Measurements from ENCODE around the gene GRAMD1B. TPM values are rescaled to one million over a fixed set of nuclear protein-coding genes. Genes with fewer than 3 reads are reported as not detected.

The GRAMD1B gene
- total RNA-seq, 2 experiments from 2014 or later, result 36.8 to 39.0 TPM

DNA sequence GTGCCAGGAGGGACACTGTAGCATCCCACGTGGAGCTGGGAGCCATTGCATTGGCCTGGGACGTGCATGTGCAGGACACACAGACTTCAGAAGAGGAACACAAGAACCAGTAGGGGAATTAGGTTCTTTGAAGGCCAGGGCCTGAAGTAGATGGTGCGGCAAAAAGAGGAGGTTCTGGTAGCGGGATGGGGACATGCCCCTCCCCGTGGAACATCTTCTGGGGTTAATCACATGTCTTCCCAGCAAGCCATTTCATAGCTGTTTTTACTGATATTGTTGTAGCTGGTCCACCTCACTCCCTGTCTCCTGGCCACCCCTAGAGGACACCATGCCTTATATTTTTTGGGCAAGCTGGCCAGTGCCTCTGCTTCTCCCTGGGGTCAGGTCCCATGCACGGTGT lies 150.1 kb downstream of the GRAMD1B start:
- no peak overlapping the region for H3K27ac Mint-ChIP-seq
- H3K9me3 Mint-ChIP-seq, result no peaks in the 10 kb centered on the region
- CTCF ChIA-PET, result interaction anchor here (0.6 to 2.1 kb wide), 33 partner anchors 8 to 784 kb away, joined by 3 to 20 read pairs (median 4); no protein-coding TSS in a partner anchor
- H3K27me3 Mint-ChIP-seq, result no peaks in the 10 kb centered on the region
- H3K4me3 Mint-ChIP-seq, result no peak overlapping the region
- POLR2A ChIA-PET, result interaction anchor here (0.5 kb wide), 1 partner anchor 317 kb away, joined by 3 read pairs; no protein-coding TSS in a partner anchor
- peaks cover 12% of the 10 kb centered on the region for H3K4me1 Mint-ChIP-seq (ENCODE audit: low read depth)
- no peak for DNase-seq
- no peaks in the 10 kb centered on the region for H3K36me3 Mint-ChIP-seq
- intact Hi-C loops (cut with micrococcal nuclease), result loop anchor here (1.0 kb wide), 1 partner anchor 127 kb away; no protein-coding TSS in a partner anchor

DNA sequence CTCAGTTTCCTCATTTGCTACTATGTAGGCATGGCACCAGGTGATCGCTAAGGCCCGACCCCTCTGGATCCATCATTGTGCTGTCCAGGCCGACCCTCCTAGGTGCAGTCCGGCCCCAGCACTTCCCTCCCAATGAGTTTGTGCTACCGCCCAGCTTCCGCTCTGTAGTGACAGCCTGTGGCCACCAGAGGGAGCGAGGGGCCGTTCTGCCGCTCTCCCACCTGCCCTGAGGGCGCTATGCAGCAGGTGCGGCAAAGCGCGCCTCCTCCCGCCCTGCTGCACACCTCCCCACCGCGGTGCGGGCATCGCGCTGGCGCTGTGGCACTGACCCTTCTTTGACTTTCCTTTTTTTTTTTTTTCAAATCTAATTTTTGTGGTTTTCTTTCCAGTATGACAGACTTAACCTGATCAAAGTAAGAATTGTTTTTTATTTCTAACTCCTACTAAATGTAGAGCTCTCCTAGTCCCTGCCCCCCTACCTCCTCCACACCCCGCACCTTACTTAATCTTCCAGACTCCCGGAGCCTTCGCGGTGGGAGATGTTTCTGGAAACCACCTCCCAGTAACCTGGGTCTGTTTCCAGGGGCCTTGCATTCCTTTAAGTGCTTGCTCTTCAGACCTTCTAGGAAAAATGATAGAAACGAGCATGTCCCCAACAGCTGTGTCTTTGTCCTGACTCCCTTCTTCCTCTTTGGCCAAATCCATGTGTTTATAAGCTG lies 150.6 kb downstream of the GRAMD1B start:
- CTCF ChIA-PET, result interaction anchor here (0.6 to 2.1 kb wide), 36 partner anchors 9 to 784 kb away, joined by 3 to 20 read pairs (median 4); no protein-coding TSS in a partner anchor
- Mint-ChIP-seq H3K9me3 (no peaks in the 10 kb centered on the region), H3K4me3 (no peak overlapping the region), H3K36me3 (no peaks in the 10 kb centered on the region), H3K27ac (no peak overlapping the region), H3K4me1 (ENCODE audit: low read depth) (peaks cover 12% of the 10 kb centered on the region), H3K27me3 (no peaks in the 10 kb centered on the region)
- intact Hi-C loops (cut with micrococcal nuclease), result loop anchor here (1.0 kb wide), 1 partner anchor 127 kb away; no protein-coding TSS in a partner anchor
- POLR2A ChIA-PET, result interaction anchor here (0.5 kb wide), 1 partner anchor 317 kb away, joined by 3 read pairs; no protein-coding TSS in a partner anchor
- DNase-seq, result peak; percentile 79

DNA sequence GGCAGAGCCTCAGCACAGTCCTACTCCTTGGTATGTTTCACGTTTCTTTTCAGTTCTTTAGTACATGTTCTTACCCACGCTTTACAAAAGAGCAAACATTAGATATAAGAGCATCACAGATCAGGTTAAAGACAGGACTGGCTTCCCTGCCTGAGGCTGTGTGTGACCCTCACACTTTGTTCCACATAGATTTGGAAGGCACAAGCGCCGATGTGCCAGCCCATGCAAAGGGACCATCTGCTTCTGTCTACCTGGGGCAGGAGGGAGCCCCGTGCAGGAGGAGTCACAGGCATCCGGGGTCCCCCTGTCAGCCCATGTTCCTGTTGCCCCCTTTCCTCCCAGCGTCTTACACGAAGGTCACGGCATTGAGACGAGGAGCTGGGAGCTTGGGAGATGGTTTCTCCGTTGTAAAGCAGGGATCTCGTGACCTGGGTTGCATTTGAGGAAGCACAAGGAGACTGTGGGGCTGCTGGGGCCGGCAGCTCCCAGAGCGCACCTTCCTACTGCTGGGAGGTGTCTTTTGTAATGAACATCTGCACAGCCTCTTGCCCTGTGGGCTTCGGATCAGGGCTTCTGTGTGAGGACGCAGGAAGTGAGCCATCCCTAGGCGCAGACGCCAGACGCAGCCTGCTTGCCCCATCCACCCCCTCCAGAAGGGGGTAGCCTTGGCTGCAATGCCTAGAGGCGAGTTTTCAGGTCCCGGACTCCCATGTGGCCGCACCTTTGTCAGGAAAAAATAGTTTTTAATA lies 151.8 kb downstream of the GRAMD1B start:
- no peak overlapping the region for H3K4me3 Mint-ChIP-seq
- DNase-seq, result no peak
- intact Hi-C loops (cut with micrococcal nuclease), result no loop called here
- H3K4me1 Mint-ChIP-seq (ENCODE audit: low read depth), result peaks cover 6% of the 10 kb centered on the region
- ChIA-PET CTCF (interaction anchor here (0.6 to 2.1 kb wide), 7 partner anchors 8 to 544 kb away, joined by 3 to 15 read pairs (median 3); no protein-coding TSS in a partner anchor), POLR2A (no interaction called here)
- H3K36me3 Mint-ChIP-seq, result peaks cover 1% of the 10 kb centered on the region
- no peaks in the 10 kb centered on the region for H3K27me3 Mint-ChIP-seq
- H3K9me3 Mint-ChIP-seq, result no peaks in the 10 kb centered on the region
- H3K27ac Mint-ChIP-seq, result no peak overlapping the region

DNA sequence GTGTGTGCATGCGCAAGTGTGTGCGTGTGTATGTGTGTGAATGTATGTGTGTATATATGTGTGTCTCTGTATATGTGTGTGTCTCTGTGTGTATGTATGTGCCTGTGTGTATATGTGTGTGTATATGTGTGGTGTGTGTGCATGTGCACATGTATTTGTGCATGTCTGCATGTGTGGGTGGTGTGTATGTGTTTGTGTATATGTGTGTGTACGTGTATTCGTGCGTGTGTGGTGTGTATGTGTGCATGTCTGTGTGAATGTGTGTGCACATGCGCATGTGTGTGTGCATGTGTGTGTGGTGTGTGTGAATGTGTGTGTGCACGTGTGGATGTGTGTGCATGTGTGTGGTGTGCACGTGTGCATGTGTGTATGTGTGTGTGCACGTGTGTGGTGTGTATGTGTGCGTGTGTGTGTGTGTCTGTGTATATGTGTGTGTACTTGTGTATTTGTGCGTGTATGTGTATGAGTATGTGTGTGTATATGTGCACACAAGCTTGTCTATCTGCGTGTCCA lies 153.0 kb downstream of the GRAMD1B start:
- no peaks in the 10 kb centered on the region for H3K9me3 Mint-ChIP-seq
- intact Hi-C loops (cut with micrococcal nuclease), result no loop called here
- H3K27ac Mint-ChIP-seq, result no peak overlapping the region
- H3K36me3 Mint-ChIP-seq, result peaks cover 1% of the 10 kb centered on the region
- ChIA-PET POLR2A (no interaction called here), CTCF (interaction anchor here (1.2 to 1.3 kb wide), 3 partner anchors 9 to 128 kb away, joined by 3 to 4 read pairs (median 3); no protein-coding TSS in a partner anchor)
- no peaks in the 10 kb centered on the region for H3K27me3 Mint-ChIP-seq
- H3K4me1 Mint-ChIP-seq (ENCODE audit: low read depth), result peaks cover 5% of the 10 kb centered on the region
- DNase-seq, result no peak
- no peak overlapping the region for H3K4me3 Mint-ChIP-seq

DNA sequence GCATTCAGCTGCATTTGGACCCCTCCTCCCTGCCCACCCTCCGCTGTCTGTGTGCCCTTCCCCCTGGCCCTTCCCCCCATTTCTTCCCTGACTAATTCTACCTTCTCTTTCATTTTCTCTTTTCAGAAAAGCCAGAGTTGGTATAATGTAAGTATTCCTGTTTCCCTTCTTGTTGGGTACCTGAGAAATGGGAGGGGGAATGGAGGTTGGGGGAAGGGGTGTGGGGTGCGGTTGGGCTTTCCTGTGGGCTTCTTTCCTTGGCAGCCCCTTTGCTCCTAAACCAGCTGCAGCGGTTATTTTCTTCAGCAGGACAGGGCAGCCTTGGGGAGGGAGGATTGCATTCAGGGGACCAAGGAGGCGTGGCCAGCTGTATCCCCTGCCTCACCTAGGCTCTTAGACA lies 154.1 kb downstream of the GRAMD1B start:
- intact Hi-C loops (cut with micrococcal nuclease), result no loop called here
- DNase-seq, result no peak
- ChIA-PET POLR2A (no interaction called here), CTCF (no interaction called here)
- H3K27ac Mint-ChIP-seq, result no peak overlapping the region
- no peaks in the 10 kb centered on the region for H3K27me3 Mint-ChIP-seq
- H3K4me3 Mint-ChIP-seq, result no peak overlapping the region
- peaks cover 5% of the 10 kb centered on the region for H3K4me1 Mint-ChIP-seq (ENCODE audit: low read depth)
- H3K9me3 Mint-ChIP-seq, result no peaks in the 10 kb centered on the region
- H3K36me3 Mint-ChIP-seq, result peaks cover 1% of the 10 kb centered on the region

DNA sequence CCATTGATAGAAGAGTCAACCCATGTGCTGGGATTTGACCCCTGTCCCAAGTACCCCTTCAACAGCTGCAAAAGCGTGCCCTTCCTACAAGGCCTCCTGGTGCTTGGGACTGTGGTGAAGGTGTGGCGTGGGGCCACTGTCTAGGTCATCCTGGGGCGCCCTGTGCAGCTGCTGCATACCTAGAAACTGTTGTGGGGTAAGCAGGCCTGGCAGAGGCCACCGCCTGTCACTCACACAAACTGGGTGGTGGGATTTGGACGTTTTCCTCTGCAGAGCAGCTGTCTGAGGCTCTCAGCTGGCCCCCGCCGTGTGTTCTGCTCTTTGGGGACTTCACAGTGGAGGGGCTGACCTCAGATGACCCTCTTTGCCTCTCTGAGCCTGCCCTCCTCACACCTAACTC lies 154.7 kb downstream of the GRAMD1B start:
- ChIA-PET CTCF (no interaction called here), POLR2A (interaction anchor here (0.6 kb wide), 1 partner anchor 315 kb away, joined by 4 read pairs; no protein-coding TSS in a partner anchor)
- H3K9me3 Mint-ChIP-seq, result no peaks in the 10 kb centered on the region
- H3K4me1 Mint-ChIP-seq (ENCODE audit: low read depth), result peaks cover 5% of the 10 kb centered on the region
- no peaks in the 10 kb centered on the region for H3K27me3 Mint-ChIP-seq
- peaks cover 1% of the 10 kb centered on the region for H3K36me3 Mint-ChIP-seq
- intact Hi-C loops (cut with micrococcal nuclease), result no loop called here
- DNase-seq, result no peak
- no peak overlapping the region for H3K4me3 Mint-ChIP-seq
- H3K27ac Mint-ChIP-seq, result no peak overlapping the region

DNA sequence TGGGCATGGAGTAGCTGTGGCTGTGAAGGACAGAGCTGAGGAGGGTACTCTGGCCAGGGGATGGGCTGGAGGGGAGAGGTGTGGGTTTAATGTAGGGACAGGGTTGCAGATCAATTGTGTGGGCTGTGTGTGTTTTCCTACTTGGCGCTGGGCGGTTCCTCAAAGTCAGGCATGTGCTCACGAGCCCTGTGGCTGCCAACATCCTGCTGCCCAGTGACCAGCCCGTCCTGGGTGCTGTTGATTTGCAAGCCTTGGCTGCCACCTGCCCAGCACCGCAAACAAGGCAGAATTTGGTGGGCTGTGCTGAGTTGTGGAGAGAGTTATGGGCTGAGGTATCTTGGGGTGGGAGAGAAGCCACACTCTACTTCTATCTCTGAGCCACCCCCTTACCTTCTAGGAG lies 155.1 kb downstream of the GRAMD1B start:
- DNase-seq, result no peak
- Mint-ChIP-seq H3K4me3 (no peak overlapping the region), H3K36me3 (peaks cover 1% of the 10 kb centered on the region), H3K27me3 (no peaks in the 10 kb centered on the region), H3K4me1 (ENCODE audit: low read depth) (peaks cover 5% of the 10 kb centered on the region), H3K27ac (no peak overlapping the region), H3K9me3 (no peaks in the 10 kb centered on the region)
- ChIA-PET POLR2A (interaction anchor here (0.6 kb wide), 1 partner anchor 315 kb away, joined by 4 read pairs; no protein-coding TSS in a partner anchor), CTCF (interaction anchor here (0.8 to 1.0 kb wide), 2 partner anchors 9 to 324 kb away, joined by 3 read pairs; no protein-coding TSS in a partner anchor)
- intact Hi-C loops (cut with micrococcal nuclease), result no loop called here

DNA sequence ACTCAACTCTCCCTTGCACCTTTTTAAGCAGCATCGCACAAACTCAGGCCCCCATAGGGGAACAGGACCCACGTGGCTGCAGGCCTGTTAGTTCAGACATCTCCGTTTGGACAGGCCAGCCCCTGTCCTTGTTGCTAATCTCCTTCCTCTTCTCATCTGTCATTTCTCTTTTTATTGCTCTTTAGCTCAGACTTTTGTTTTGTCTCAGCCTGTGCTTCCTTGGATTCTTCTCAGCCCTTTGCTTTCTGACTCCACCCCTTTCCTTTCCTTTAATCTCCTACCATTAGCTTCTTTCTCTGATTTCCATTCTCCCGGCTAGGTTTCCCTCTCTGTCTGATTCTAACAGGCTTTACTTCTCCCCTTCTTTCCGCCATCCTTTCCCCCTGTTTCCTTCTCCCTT lies 155.6 kb downstream of the GRAMD1B start:
- intact Hi-C loops (cut with micrococcal nuclease), result no loop called here
- H3K27me3 Mint-ChIP-seq, result no peaks in the 10 kb centered on the region
- no peaks in the 10 kb centered on the region for H3K9me3 Mint-ChIP-seq
- peaks cover 5% of the 10 kb centered on the region for H3K4me1 Mint-ChIP-seq (ENCODE audit: low read depth)
- no peak for DNase-seq
- H3K27ac Mint-ChIP-seq, result no peak overlapping the region
- ChIA-PET POLR2A (no interaction called here), CTCF (interaction anchor here (0.8 to 1.0 kb wide), 2 partner anchors 9 to 324 kb away, joined by 3 read pairs; no protein-coding TSS in a partner anchor)
- H3K4me3 Mint-ChIP-seq, result no peak overlapping the region
- peaks cover 1% of the 10 kb centered on the region for H3K36me3 Mint-ChIP-seq

DNA sequence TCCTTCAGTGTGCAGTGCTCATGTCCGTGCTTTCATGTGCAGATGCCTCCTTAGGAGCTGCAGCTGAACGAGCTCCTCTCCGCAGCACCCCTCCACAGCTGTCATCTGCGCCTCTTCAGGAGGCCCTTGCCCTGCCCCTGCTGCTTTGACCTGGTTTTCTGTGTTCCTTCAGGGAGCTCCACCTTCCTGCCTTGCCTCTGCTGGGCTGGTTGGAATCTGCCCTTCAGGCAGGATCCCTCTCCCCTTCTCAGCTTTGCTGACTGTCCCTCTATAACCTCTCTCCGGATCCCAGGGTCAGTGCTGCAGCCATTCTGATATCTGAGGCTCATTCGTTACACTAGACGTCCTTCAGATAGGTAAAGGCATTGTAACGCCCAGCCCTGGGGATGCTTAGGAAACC lies 156.5 kb downstream of the GRAMD1B start:
- H3K9me3 Mint-ChIP-seq, result no peaks in the 10 kb centered on the region
- no peak overlapping the region for H3K4me3 Mint-ChIP-seq
- intact Hi-C loops (cut with micrococcal nuclease), result no loop called here
- DNase-seq, result no peak
- no peaks in the 10 kb centered on the region for H3K4me1 Mint-ChIP-seq (ENCODE audit: low read depth)
- no peak overlapping the region for H3K27ac Mint-ChIP-seq
- POLR2A ChIA-PET, result interaction anchor here (0.6 kb wide), 1 partner anchor 468 kb away, joined by 3 read pairs; no protein-coding TSS in a partner anchor
- H3K27me3 Mint-ChIP-seq, result no peaks in the 10 kb centered on the region
- CTCF ChIA-PET, result interaction anchor here (1.1 kb wide), 1 partner anchor 10 kb away, joined by 3 read pairs; no protein-coding TSS in a partner anchor
- H3K36me3 Mint-ChIP-seq, result peaks cover 1% of the 10 kb centered on the region

DNA sequence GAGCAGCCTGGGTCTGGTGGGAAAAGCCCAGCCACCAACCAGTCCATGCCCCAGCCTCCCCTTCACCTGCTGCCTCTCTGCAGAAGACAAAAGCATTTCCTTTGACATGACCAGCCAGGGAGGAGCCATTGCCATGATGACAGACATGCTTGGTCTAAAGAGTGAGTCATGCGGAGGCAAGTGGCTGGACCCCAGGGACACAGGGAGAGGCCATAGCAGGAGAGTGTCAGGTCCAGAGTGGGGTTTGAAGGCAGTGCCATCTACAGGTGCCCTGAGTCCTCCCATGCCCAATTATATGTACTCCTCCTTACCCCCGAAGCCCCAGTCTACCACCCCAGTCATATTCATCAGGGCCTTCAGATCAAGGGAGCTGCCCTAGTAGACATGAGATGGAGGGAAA lies 157.0 kb downstream of the GRAMD1B start:
- DNase-seq, result no peak
- CTCF ChIA-PET, result interaction anchor here (1.1 kb wide), 1 partner anchor 11 kb away, joined by 3 read pairs; no protein-coding TSS in a partner anchor
- H3K4me3 Mint-ChIP-seq, result no peak overlapping the region
- H3K36me3 Mint-ChIP-seq, result peaks cover 1% of the 10 kb centered on the region
- POLR2A ChIA-PET, result no interaction called here
- intact Hi-C loops (cut with micrococcal nuclease), result no loop called here
- no peak overlapping the region for H3K27ac Mint-ChIP-seq
- no peaks in the 10 kb centered on the region for H3K27me3 Mint-ChIP-seq
- no peaks in the 10 kb centered on the region for H3K4me1 Mint-ChIP-seq (ENCODE audit: low read depth)
- H3K9me3 Mint-ChIP-seq, result no peaks in the 10 kb centered on the region

DNA sequence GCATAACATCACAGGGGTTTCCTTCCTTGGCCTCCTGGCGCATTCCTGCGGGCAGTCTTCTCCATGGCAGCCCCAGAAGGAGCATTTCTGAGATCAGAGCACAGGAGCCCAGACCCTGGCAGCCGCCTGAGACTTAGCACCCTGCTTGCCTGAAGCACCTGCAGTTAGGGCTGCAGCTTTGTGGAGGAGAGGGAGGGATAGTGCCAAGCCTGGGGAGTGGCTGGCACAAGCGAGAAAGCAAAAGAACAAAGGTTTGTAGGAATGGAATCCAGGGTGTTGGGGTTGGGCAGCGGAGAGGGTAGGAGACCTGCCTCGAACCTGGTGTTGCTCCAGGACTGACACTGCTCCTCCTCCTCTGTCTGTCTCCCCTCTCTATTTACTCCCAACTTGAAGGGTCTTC lies 157.5 kb downstream of the GRAMD1B start:
- Mint-ChIP-seq H3K27ac (no peak overlapping the region), H3K4me3 (no peak overlapping the region), H3K27me3 (no peaks in the 10 kb centered on the region), H3K9me3 (no peaks in the 10 kb centered on the region), H3K4me1 (ENCODE audit: low read depth) (no peaks in the 10 kb centered on the region), H3K36me3 (peaks cover 1% of the 10 kb centered on the region)
- ChIA-PET CTCF (interaction anchor here (0.7 kb wide), 1 partner anchor 120 kb away, joined by 3 read pairs; no protein-coding TSS in a partner anchor), POLR2A (no interaction called here)
- DNase-seq, result no peak
- intact Hi-C loops (cut with micrococcal nuclease), result no loop called here
